ENCODE measurements around the gene PSMF1. TPM values are rescaled to one million over a fixed set of nuclear protein-coding genes. Genes with fewer than 3 reads are reported as not detected.

The PSMF1 gene
- total RNA-seq, 1 experiment from 2014 or later, result 90.8 TPM

DNA sequence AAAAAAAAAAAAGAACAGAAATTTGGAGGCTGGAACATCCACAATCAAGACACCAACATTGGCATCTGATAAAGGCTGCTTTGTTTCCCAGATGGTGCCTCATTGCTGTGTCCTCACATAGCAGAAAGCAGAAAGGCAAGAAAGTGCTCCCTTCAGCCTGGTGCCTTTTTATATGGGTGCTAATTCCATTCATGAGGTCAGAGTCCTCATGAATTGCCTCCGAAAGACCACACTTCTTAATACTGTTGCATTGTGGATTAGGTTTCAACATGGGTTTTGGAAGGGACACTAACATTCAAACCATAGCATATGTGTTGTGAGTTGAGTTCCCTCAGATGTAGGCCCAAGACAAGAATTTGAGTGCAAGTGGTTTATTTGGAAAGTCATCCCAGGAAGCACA is 76.8 kb downstream of the PSMF1 start:
- Histone ChIP-seq H4K8ac (replicated peaks; ENCODE audit: insufficient read length, low read depth, low read length) (no peak overlapping the region), H3K9me3 (ENCODE audit: control insufficient read depth, low read depth, low read length) (no peaks in the 10 kb centered on the region), H3K4me2 (ENCODE audit: insufficient read depth, insufficient read length, low read length) (no peak overlapping the region), H3K79me1 (ENCODE audit: insufficient read depth, low read depth, low read length, poor library complexity, severe bottlenecking) (no peaks in the 10 kb centered on the region), H2BK120ac (ENCODE audit: low read depth, low read length, poor library complexity, severe bottlenecking) (no peak overlapping the region), H4K20me1 (ENCODE audit: control insufficient read depth, insufficient read depth, insufficient read length) (no peaks in the 10 kb centered on the region), H2BK12ac (ENCODE audit: insufficient read length, low read depth, low read length) (no peak overlapping the region), H3K23me2 (ENCODE audit: insufficient read length, low read depth, low read length, poor library complexity, severe bottlenecking) (no peaks in the 10 kb centered on the region), H2AFZ (ENCODE audit: low read length) (no peak overlapping the region), H4K5ac (ENCODE audit: insufficient read length, low read depth, low read length) (no peak overlapping the region), H2BK5ac (ENCODE audit: insufficient read length, low read length) (no peak overlapping the region), H2AK5ac (ENCODE audit: insufficient read length, low read length) (no peak overlapping the region), H3K4me1 (ENCODE audit: insufficient read depth, low read length) (no peaks in the 10 kb centered on the region), H4K91ac (ENCODE audit: insufficient read length, low read depth, low read length) (no peak overlapping the region), H2BK20ac (ENCODE audit: low read depth, low read length, poor library complexity, severe bottlenecking) (no peak overlapping the region), H3K14ac (ENCODE audit: insufficient read depth, low read length) (no peak overlapping the region), H2BK15ac (ENCODE audit: low read depth, low read length) (no peak overlapping the region), H3K18ac (ENCODE audit: insufficient read length, low read depth, low read length) (no peak overlapping the region), H3K4ac (ENCODE audit: low read depth, low read length) (no peak overlapping the region), H3K56ac (ENCODE audit: insufficient read length, low read depth, low read length) (no peak overlapping the region), H3K27ac (ENCODE audit: insufficient read length, low read depth, low read length) (no peak overlapping the region), H3K23ac (ENCODE audit: insufficient read length, low read depth, low read length) (no peak overlapping the region), H3K79me2 (ENCODE audit: insufficient read depth, low read length) (no peaks in the 10 kb centered on the region), H3K27me3 (ENCODE audit: insufficient read depth, low read length) (peaks cover 3% of the 10 kb centered on the region; the same call in 1 of the 2 replicates), H3T11ph (ENCODE audit: low read length) (no peak overlapping the region), H3K9ac (ENCODE audit: extremely low read depth, insufficient read length, low read length) (no peak overlapping the region)
- H3K9me3 Mint-ChIP-seq, result peaks cover 0 to 3% of the 10 kb centered on the region in 2 experiments; a peak in 1 of 5 replicates
- H3K4me3 Mint-ChIP-seq, result no peak overlapping the region
- DNase-seq, result no peak
- no peaks in the 10 kb centered on the region for H3K36me3 Mint-ChIP-seq (ENCODE audit: insufficient read depth in 1 of 3, low read depth in 3 of 3)
- peaks cover 36% of the 10 kb centered on the region for H3K27me3 Mint-ChIP-seq (ENCODE audit: low read depth)
- TF ChIP-seq CTCF (conservative IDR thresholded peaks at IDR 0.05), result no peak
- WGBS (ENCODE audit: extremely low coverage, insufficient read length, low lambda C conversion rate), result no CpG with 5 or more reads among the region's 1 CpG
- no peak overlapping the region for H3K27ac Mint-ChIP-seq
- no peaks in the 10 kb centered on the region for H3K4me1 Mint-ChIP-seq
